ENCODE data around the gene EID3. TPM values are rescaled to one million over a fixed set of nuclear protein-coding genes. Genes with fewer than 3 reads are reported as not detected.
"Not testable (repeated sequence)": the region's sequence is repeated elsewhere in the genome, so short reads cannot be mapped to it uniquely, and the experiment has no call there.

The EID3 gene
- total RNA-seq, 3 donors from 2014 or later (not counting 1 experiment from before 2014, with no cell fraction given), result 10.4 to 13.0 (median 12.7) TPM

- Histone ChIP-seq H3K4me1 (ENCODE audit: control insufficient read depth, insufficient read depth, low read length) (no peaks in the 10 kb centered on the region), H3K4me3 (ENCODE audit: low read length) (no peak overlapping the region), H3K27me3 (ENCODE audit: control insufficient read depth, insufficient read depth, low read length) (no peaks in the 10 kb centered on the region), H3K36me3 (ENCODE audit: control insufficient read depth, insufficient read depth, low read length) (peaks cover 53% of the 10 kb centered on the region), H3K27ac (ENCODE audit: low read length) (no peak overlapping the region), H3K9me3 (ENCODE audit: control insufficient read depth, insufficient read depth, low read length) (no peaks in the 10 kb centered on the region)
- DNase-seq (no peak), ATAC-seq (no peak)
- Mint-ChIP-seq H3K36me3 (no peaks in the 10 kb centered on the region), H3K27ac (no peak overlapping the region), H3K4me1 (no peaks in the 10 kb centered on the region), H3K27me3 (ENCODE audit: low read depth in 2 of 2) (no peaks in the 10 kb centered on the region), H3K4me3 (no peak overlapping the region), H3K9me3 (no peaks in the 10 kb centered on the region)
- intact Hi-C loops (cut with micrococcal nuclease), result no loop called here
- WGBS (ENCODE audit: insufficient coverage), result no CpG with 5 or more reads among the region's 2 CpGs
- no peak for TF ChIP-seq CTCF (IDR thresholded peaks at IDR 0.05)
Observed at GRCh38 chr12:104331376-104331775, 27.8 kb downstream of the EID3 start.

- ATAC-seq; H3K9me3 ChIP-seq (ENCODE audit: control insufficient read depth, insufficient read depth, low read length); H3K4me3 ChIP-seq (ENCODE audit: low read length); H3K27ac Mint-ChIP-seq; H3K36me3 Mint-ChIP-seq; H3K27me3 Mint-ChIP-seq (ENCODE audit: low read depth in 2 of 2); H3K27ac ChIP-seq (ENCODE audit: low read length); intact Hi-C loops (cut with micrococcal nuclease); DNase-seq; H3K9me3 Mint-ChIP-seq; H3K4me1 Mint-ChIP-seq; H3K4me3 Mint-ChIP-seq; H3K4me1 ChIP-seq (ENCODE audit: control insufficient read depth, insufficient read depth, low read length); H3K27me3 ChIP-seq (ENCODE audit: control insufficient read depth, insufficient read depth, low read length): not testable (repeated sequence)
- peaks cover 53% of the 10 kb centered on the region for H3K36me3 ChIP-seq (ENCODE audit: control insufficient read depth, insufficient read depth, low read length)
- WGBS (ENCODE audit: insufficient coverage), result 100% methylated on average over 1 of the region's 3 CpGs
Observed at GRCh38 chr12:104332273-104332672, 28.7 kb downstream of the EID3 start.

GRCh38 chr12:104333692-104334255, 30.2 kb downstream of the EID3 start:
- H3K4me1 Mint-ChIP-seq, result no peaks in the 10 kb centered on the region
- no peak overlapping the region for H3K4me3 ChIP-seq (ENCODE audit: low read length)
- H3K27ac Mint-ChIP-seq, result no peak overlapping the region
- intact Hi-C loops (cut with micrococcal nuclease), result no loop called here
- no peaks in the 10 kb centered on the region for H3K27me3 ChIP-seq (ENCODE audit: control insufficient read depth, insufficient read depth, low read length)
- H3K27ac ChIP-seq (ENCODE audit: low read length), result no peak overlapping the region
- no peak for TF ChIP-seq CTCF (IDR thresholded peaks at IDR 0.05)
- no CpG with 5 or more reads among the region's 1 CpG for WGBS (ENCODE audit: insufficient coverage)
- no peaks in the 10 kb centered on the region for H3K27me3 Mint-ChIP-seq (ENCODE audit: low read depth in 2 of 2)
- no peaks in the 10 kb centered on the region for H3K36me3 Mint-ChIP-seq
- peaks cover 44% of the 10 kb centered on the region for H3K36me3 ChIP-seq (ENCODE audit: control insufficient read depth, insufficient read depth, low read length)
- H3K9me3 ChIP-seq (ENCODE audit: control insufficient read depth, insufficient read depth, low read length), result no peaks in the 10 kb centered on the region
- H3K4me1 ChIP-seq (ENCODE audit: control insufficient read depth, insufficient read depth, low read length), result no peaks in the 10 kb centered on the region
- ATAC-seq, result no peak
- H3K4me3 Mint-ChIP-seq, result no peak overlapping the region
- DNase-seq, result no peak
- no peaks in the 10 kb centered on the region for H3K9me3 Mint-ChIP-seq

- H3K27me3 Mint-ChIP-seq (ENCODE audit: low read depth in 2 of 2), result no peaks in the 10 kb centered on the region
- H3K9me3 Mint-ChIP-seq, result no peaks in the 10 kb centered on the region
- Histone ChIP-seq H3K27me3 (ENCODE audit: control insufficient read depth, insufficient read depth, low read length) (no peaks in the 10 kb centered on the region), H3K4me3 (ENCODE audit: low read length) (no peak overlapping the region), H3K4me1 (ENCODE audit: control insufficient read depth, insufficient read depth, low read length) (no peaks in the 10 kb centered on the region), H3K9me3 (ENCODE audit: control insufficient read depth, insufficient read depth, low read length) (no peaks in the 10 kb centered on the region), H3K36me3 (ENCODE audit: control insufficient read depth, insufficient read depth, low read length) (peaks cover 45% of the 10 kb centered on the region), H3K27ac (ENCODE audit: low read length) (no peak overlapping the region)
- 95% methylated on average over 8 of the region's 8 CpGs for WGBS (ENCODE audit: insufficient coverage)
- DNase-seq (no peak), ATAC-seq (no peak)
- no peak overlapping the region for H3K4me3 Mint-ChIP-seq
- no peaks in the 10 kb centered on the region for H3K4me1 Mint-ChIP-seq
- no peak overlapping the region for H3K27ac Mint-ChIP-seq
- intact Hi-C loops (cut with micrococcal nuclease), result no loop called here
- peaks cover 4% of the 10 kb centered on the region for H3K36me3 Mint-ChIP-seq
- no peak for TF ChIP-seq CTCF (IDR thresholded peaks at IDR 0.05)
Observed at GRCh38 chr12:104334581-104334980, 31.0 kb downstream of the EID3 start.

Data from natural killer cell (primary cell).